ENCODE measurements around the gene GNG8. TPM values are rescaled to one million over a fixed set of nuclear protein-coding genes. Genes with fewer than 3 reads are reported as not detected.

The GNG8 gene
- total and polyA plus RNA-seq, 2 experiments from 2014 or later = 5.9 TPM; not detected in 1

- TF ChIP-seq CREB1 (CRISPR knock-in tag; IDR thresholded peaks at IDR 0.05; ENCODE audit: low read depth) (peak; percentile 95), POLR2AphosphoS5 (IDR thresholded peaks at IDR 0.05; ENCODE audit: low read depth) (no peak), CTCF (conservative IDR thresholded peaks at IDR 0.05; ENCODE audit: low read depth in 2 of 2) (no peak)
These were observed 38.6 kb upstream of the GNG8 start (continued) for GRCh38 chr19:46674416-46675178.

GRCh38 chr19:46670813-46671212, 34.8 kb upstream of the GNG8 start:
- no peaks in the 10 kb centered on the region for H4K20me1 ChIP-seq (replicated peaks; ENCODE audit: insufficient read depth)
- H3K79me2 ChIP-seq (replicated peaks; ENCODE audit: insufficient read depth) = no peaks in the 10 kb centered on the region
- DNase-seq (ENCODE audit: low spot score) (no peak), ATAC-seq (no peak)
- Mint-ChIP-seq H3K9me3 (no peaks in the 10 kb centered on the region; the same call in 2 of the 3 replicates), H3K27ac (no peak overlapping the region; the same call in 1 of the 2 replicates), H3K4me1 (peaks cover 4% of the 10 kb centered on the region; the same call in 1 of the 3 replicates), H3K4me3 (no peak overlapping the region), H3K27me3 (ENCODE audit: insufficient read depth, low read depth, poor library complexity) (peaks cover 8% of the 10 kb centered on the region), H3K36me3 (ENCODE audit: low read depth) (peaks cover 21% of the 10 kb centered on the region)
- H3K4me1 ChIP-seq (ENCODE audit: insufficient read depth) = no peaks in the 10 kb centered on the region
- no peaks in the 10 kb centered on the region for H3K9me2 ChIP-seq (ENCODE audit: insufficient read depth)
- no peak overlapping the region for H3K4me2 ChIP-seq
- no peaks in the 10 kb centered on the region; the same call in 1 of the 2 replicates for H3K36me3 ChIP-seq (ENCODE audit: insufficient read depth)
- H3K27me3 ChIP-seq (ENCODE audit: insufficient read depth) = no peaks in the 10 kb centered on the region
- no peaks in the 10 kb centered on the region for H3F3A ChIP-seq (replicated peaks; ENCODE audit: low read depth)
- H3K27ac ChIP-seq (ENCODE audit: low read depth) = no peak overlapping the region
- H3K4me3 ChIP-seq = no peak overlapping the region
- no peak overlapping the region for H2AFZ ChIP-seq
- TF ChIP-seq ETS1 (IDR thresholded peaks at IDR 0.05) (no peak), CTCF (conservative IDR thresholded peaks at IDR 0.05; ENCODE audit: low read depth in 2 of 2) (no peak), ZNF114 (CRISPR knock-in tag; IDR thresholded peaks at IDR 0.05) (no peak), JUNB (IDR thresholded peaks at IDR 0.05; ENCODE audit: unreplicated experiment) (no peak), ZNF331 (CRISPR knock-in tag; IDR thresholded peaks at IDR 0.05; ENCODE audit: low read depth) (no peak), POLR2AphosphoS5 (IDR thresholded peaks at IDR 0.05; ENCODE audit: low read depth) (no peak), ZNF462 (CRISPR knock-in tag; IDR thresholded peaks at IDR 0.05) (no peak), NANOG (IDR thresholded peaks at IDR 0.05; ENCODE audit: borderline replicate concordance) (no peak)

All from GM23338 (cell line).